ENCODE measurements around the gene SERTAD4. TPM values are rescaled to one million over a fixed set of nuclear protein-coding genes. Genes with fewer than 3 reads are reported as not detected.
A peak's percentile ranks its signal among the peaks of the same experiment; 100 is the strongest.

SERTAD4 gene
- total RNA-seq, 2 donors from 2014 or later, result 4.2 to 4.6 TPM

DNA sequence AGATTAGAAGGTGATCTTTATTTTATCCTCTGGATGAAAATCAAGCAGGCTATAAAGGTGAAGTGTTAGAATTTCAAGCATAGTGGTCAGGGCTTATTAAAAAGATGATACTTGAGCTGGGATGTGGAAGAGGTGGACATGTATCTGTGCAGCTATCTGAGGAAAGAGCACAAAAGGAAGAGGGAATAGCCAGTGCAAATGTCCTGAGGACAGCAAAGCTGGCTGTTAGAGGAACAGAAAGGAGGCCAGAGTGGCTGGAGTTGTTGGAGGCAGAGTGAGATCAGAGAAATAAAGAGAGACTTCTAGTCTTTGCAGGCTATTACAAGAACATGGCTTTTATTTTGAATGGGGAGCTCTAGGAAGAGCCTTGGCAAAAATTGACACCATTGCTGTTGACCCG is 4.4 kb upstream of the SERTAD4 start:
- H3K27ac ChIP-seq, result no peak overlapping the region
- TF ChIP-seq, protein P1, sequence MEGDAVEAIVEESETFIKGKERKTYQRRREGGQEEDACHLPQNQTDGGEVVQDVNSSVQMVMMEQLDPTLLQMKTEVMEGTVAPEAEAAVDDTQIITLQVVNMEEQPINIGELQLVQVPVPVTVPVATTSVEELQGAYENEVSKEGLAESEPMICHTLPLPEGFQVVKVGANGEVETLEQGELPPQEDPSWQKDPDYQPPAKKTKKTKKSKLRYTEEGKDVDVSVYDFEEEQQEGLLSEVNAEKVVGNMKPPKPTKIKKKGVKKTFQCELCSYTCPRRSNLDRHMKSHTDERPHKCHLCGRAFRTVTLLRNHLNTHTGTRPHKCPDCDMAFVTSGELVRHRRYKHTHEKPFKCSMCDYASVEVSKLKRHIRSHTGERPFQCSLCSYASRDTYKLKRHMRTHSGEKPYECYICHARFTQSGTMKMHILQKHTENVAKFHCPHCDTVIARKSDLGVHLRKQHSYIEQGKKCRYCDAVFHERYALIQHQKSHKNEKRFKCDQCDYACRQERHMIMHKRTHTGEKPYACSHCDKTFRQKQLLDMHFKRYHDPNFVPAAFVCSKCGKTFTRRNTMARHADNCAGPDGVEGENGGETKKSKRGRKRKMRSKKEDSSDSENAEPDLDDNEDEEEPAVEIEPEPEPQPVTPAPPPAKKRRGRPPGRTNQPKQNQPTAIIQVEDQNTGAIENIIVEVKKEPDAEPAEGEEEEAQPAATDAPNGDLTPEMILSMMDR (IDR thresholded peaks at IDR 0.05), result no peak
- no peak overlapping the region for H3K4me3 ChIP-seq
- H3K9ac ChIP-seq (ENCODE audit: low read depth in 2 of 2, low read length in 2 of 2), result no peak overlapping the region
- intact Hi-C loops (cut with DNase I), result no loop called here
- H3K4me1 ChIP-seq, result peaks cover 8% of the 10 kb centered on the region
- H3K36me3 ChIP-seq, result no peaks in the 10 kb centered on the region
- no peak for DNase-seq
- peaks cover under 1% of the 10 kb centered on the region for H3K27me3 ChIP-seq
- H3K9me3 ChIP-seq, result no peaks in the 10 kb centered on the region

DNA sequence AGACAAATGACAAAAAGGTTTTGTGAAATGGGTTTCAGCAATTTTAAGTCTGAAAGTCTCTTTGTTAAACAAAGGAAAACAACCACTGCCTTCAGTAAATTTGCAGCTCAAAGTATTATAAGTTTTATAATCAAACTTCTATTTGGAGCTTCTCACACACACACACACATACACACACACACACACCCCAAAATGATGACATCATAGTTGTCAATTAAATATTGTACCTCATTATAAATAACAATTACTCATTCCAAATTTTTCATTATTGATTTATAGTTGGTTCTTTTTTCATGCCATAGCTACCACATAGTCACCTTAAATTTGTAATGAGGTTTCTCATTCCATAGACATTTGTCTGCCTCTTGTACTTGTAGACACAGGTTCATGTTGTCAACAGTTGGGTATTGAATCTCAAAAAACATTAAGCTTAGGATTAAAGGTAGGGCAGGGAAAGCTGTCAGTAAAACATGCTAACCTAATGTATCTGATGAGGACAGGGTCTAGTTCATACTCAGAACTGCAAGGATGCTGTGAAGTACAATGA is 2.4 kb upstream of the SERTAD4 start:
- no peaks in the 10 kb centered on the region for H3K4me1 ChIP-seq
- DNase-seq, result no peak
- H3K27me3 ChIP-seq, result peaks cover 6% of the 10 kb centered on the region
- H3K4me3 ChIP-seq, result no peak overlapping the region
- intact Hi-C loops (cut with DNase I), result no loop called here
- no peaks in the 10 kb centered on the region for H3K9me3 ChIP-seq
- H3K9ac ChIP-seq (ENCODE audit: low read depth in 2 of 2, low read length in 2 of 2), result no peak overlapping the region
- H3K36me3 ChIP-seq, result no peaks in the 10 kb centered on the region
- TF ChIP-seq, protein P1 (IDR thresholded peaks at IDR 0.05), result no peak
- no peak overlapping the region for H3K27ac ChIP-seq

DNA sequence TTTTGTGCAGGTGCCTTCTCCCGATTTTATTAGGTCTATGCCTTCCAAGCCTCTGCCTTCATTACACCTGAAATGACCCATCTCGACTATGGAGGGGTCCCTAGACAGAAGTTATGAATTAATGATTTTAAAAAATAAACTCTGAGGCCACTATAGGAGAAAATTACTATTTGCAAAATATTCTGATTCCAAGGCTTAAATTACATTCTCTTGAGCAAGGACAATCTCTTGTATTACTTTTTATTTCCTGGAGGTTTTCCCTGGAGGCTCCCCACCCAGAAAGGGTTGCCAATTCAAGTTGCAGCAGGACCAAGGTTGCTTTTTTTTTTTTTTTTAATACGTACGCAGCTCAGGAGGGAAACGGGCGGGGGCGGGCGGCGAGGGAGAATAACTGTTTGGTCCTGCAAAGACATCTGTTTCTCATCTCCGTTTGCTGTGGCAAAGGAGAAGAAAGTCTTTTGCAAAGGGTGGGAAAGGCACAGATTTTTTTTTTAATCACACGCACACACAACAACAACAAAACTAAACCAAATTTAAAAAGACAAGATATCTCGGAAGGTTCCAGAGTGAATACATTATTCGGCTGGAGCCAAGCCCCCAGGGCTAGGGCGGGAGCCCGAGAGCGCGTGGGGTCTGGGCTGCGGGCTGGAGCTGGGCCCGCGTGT is 618 bp upstream of the SERTAD4 start:
- Histone ChIP-seq H3K27ac (no peak overlapping the region), H3K4me3 (peak overlapping the region; percentile 51), H3K27me3 (peaks cover 6% of the 10 kb centered on the region), H3K4me1 (no peaks in the 10 kb centered on the region), H3K9me3 (no peaks in the 10 kb centered on the region), H3K36me3 (no peaks in the 10 kb centered on the region), H3K9ac (ENCODE audit: low read depth in 2 of 2, low read length in 2 of 2) (peak overlapping the region in 1 of 2 donors; percentile 31)
- no peak for DNase-seq
- intact Hi-C loops (cut with DNase I), result no loop called here
- TF ChIP-seq, protein P1 (IDR thresholded peaks at IDR 0.05), result no peak

DNA sequence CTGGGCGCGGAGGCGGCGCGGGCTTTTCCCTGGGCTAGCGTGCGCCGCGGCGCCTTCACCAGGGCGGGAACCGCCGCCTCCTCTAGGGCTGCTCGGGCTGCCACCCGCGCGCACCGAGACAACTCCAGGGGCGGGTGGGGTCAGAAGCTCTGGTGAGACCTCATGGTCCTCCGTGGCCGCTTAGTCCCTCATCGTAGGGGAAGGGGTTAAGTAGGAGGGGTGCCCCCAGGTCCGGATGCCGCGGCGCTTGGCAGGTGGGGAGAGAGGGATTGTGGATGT is 559 bp downstream of the SERTAD4 start:
- intact Hi-C loops (cut with DNase I), result no loop called here
- H3K9ac ChIP-seq (ENCODE audit: low read depth in 2 of 2, low read length in 2 of 2), result peak overlapping the region; percentile 15 to 72
- peak overlapping the region; percentile 70 for H3K27ac ChIP-seq
- H3K36me3 ChIP-seq, result no peaks in the 10 kb centered on the region
- no peaks in the 10 kb centered on the region for H3K9me3 ChIP-seq
- peaks cover 6% of the 10 kb centered on the region for H3K27me3 ChIP-seq
- H3K4me1 ChIP-seq, result no peaks in the 10 kb centered on the region
- TF ChIP-seq, protein P1 (IDR thresholded peaks at IDR 0.05), result no peak
- H3K4me3 ChIP-seq, result peak overlapping the region; percentile 51
- peak; percentile 39 for DNase-seq

DNA sequence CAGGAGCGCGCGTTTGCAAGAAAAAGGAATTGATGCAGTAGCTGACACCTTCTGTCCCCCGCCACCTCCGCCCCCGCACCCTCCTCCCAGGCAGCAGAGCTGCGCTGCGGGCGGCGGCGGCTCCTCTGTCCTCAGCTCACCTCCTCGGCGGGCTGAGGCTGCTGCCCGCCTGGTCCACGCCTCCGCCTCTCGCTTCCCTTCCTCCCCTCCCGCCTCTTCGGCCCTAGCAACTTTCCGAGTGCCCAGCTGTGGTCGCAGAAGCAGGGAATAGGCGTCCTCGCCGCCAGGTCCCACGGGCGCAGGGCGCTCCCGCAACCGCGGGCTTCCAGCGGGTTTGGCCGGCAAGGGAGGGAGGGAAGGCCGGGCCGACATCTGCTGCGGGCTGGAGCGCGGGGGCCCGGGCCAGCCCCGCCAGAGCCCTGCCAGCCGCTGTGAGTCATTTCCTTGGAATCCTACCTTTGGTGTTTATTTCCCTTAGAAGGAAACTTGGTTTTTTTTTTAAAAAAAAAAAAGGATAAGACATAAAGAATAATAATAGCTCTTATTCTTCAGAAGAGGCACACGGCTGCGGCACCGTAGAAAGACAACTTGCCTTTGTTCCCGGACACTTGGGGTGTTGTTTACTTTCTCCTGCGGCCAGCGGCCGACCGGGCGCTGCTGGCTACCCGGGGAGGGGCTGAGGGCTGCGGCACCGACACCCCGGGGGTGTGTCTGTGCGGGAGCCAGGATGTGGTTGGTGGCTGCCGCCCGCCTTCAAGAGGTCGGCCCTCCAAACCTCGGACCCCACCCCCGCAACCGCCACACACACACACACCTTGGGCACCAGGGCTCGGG is 1.1 kb downstream of the SERTAD4 start:
- Histone ChIP-seq H3K36me3 (no peaks in the 10 kb centered on the region), H3K27ac (peak overlapping the region; percentile 70), H3K27me3 (peaks cover 6% of the 10 kb centered on the region), H3K9ac (ENCODE audit: low read depth in 2 of 2, low read length in 2 of 2) (peak overlapping the region; percentile 15 to 72), H3K4me1 (no peaks in the 10 kb centered on the region), H3K4me3 (peak overlapping the region; percentile 51), H3K9me3 (no peaks in the 10 kb centered on the region)
- intact Hi-C loops (cut with DNase I), result no loop called here
- peak; percentile 67 for DNase-seq
- TF ChIP-seq, protein P1 (IDR thresholded peaks at IDR 0.05), result no peak
